ENCODE results near the gene PCNT. TPM values are rescaled to one million over a fixed set of nuclear protein-coding genes. Genes with fewer than 3 reads are reported as not detected.

Gene PCNT
- total RNA-seq, 6 donors from 2014 or later = 24.9 to 130 (median 44.4) TPM

GRCh38 chr21:46325073-46325912 lies 1.3 kb downstream of the PCNT start:
- ATAC-seq (ENCODE audit: low FRiP score in 2 of 2) = peak in 1 of 2 donors; percentile 20
- TF ChIP-seq POLR2A (IDR thresholded peaks at IDR 0.05) = no peak
- peak in 2 of 6 experiments; percentile 11 to 22 for TF ChIP-seq CTCF (IDR thresholded peaks at IDR 0.05)
- H3K36me3 ChIP-seq = peaks cover 0 to 23% (median 8%) of the 10 kb centered on the region in 4 donors
- peak overlapping the region; percentile 95 to 98 (median 96) for H3K27ac ChIP-seq
- no peaks in the 10 kb centered on the region for H3K27me3 ChIP-seq
- peak; percentile 49 to 90 for DNase-seq
- no peaks in the 10 kb centered on the region for H3K9me3 ChIP-seq
- H3K4me1 ChIP-seq = peaks cover 23 to 36% (median 28%) of the 10 kb centered on the region in 4 donors
- H3K4me3 ChIP-seq = peak overlapping the region; percentile 77 to 100 (median 84)
- 12 to 14% methylated on average over 40 to 43 of the region's 43 CpGs for WGBS, 2 donors

GRCh38 chr21:46326110-46326703 lies 2.3 kb downstream of the PCNT start:
- TF ChIP-seq POLR2AphosphoS5 (IDR thresholded peaks at IDR 0.05) (no peak), EP300 (IDR thresholded peaks at IDR 0.05) (no peak), CTCF (IDR thresholded peaks at IDR 0.05) (no peak), POLR2A (IDR thresholded peaks at IDR 0.05) (no peak)
- no peak for ATAC-seq (ENCODE audit: low FRiP score in 2 of 2)

GRCh38 chr21:46327711-46328110 lies 3.8 kb downstream of the PCNT start:
- Histone ChIP-seq H3K36me3 (peaks cover 0 to 37% (median 8%) of the 10 kb centered on the region in 4 donors), H3K4me1 (peaks cover 11 to 19% (median 16%) of the 10 kb centered on the region in 4 donors), H3K9me3 (no peaks in the 10 kb centered on the region), H3K4me3 (no peak overlapping the region), H3K27ac (no peak overlapping the region), H3K27me3 (no peaks in the 10 kb centered on the region)
- DNase-seq = no peak
- ATAC-seq (ENCODE audit: low FRiP score in 2 of 2) = no peak
- 89 to 95% methylated on average over 4 of the region's 4 CpGs for WGBS, 2 donors
- TF ChIP-seq CTCF (IDR thresholded peaks at IDR 0.05) (no peak), POLR2AphosphoS5 (IDR thresholded peaks at IDR 0.05) (no peak)

More at GRCh38 chr21:46326110-46326703, 2.3 kb downstream of the PCNT start:
- peaks cover 0 to 26% (median 8%) of the 10 kb centered on the region in 4 donors for H3K36me3 ChIP-seq
- no peaks in the 10 kb centered on the region for H3K27me3 ChIP-seq
- DNase-seq = no peak
- H3K4me1 ChIP-seq = peaks cover 20 to 32% (median 27%) of the 10 kb centered on the region in 4 donors
- no peak overlapping the region for H3K27ac ChIP-seq
- 94 to 95% methylated on average over 15 of the region's 15 CpGs for WGBS, 2 donors
- H3K9me3 ChIP-seq = no peaks in the 10 kb centered on the region
- no peak overlapping the region for H3K4me3 ChIP-seq

GRCh38 chr21:46328151-46328550 lies 4.2 kb downstream of the PCNT start:
- Histone ChIP-seq H3K4me3 (no peak overlapping the region), H3K27me3 (no peaks in the 10 kb centered on the region), H3K4me1 (peaks cover 7 to 14% (median 11%) of the 10 kb centered on the region in 4 donors), H3K27ac (no peak overlapping the region), H3K36me3 (peaks cover 0 to 38% (median 8%) of the 10 kb centered on the region in 4 donors), H3K9me3 (no peaks in the 10 kb centered on the region)
- WGBS, 2 donors = 77 to 87% methylated on average over 5 of the region's 5 CpGs
- DNase-seq (no peak), ATAC-seq (ENCODE audit: low FRiP score in 2 of 2) (no peak)
- no peak for TF ChIP-seq EP300 (IDR thresholded peaks at IDR 0.05)
- TF ChIP-seq CTCF (IDR thresholded peaks at IDR 0.05) = no peak
- TF ChIP-seq POLR2A (IDR thresholded peaks at IDR 0.05) = no peak
- TF ChIP-seq POLR2AphosphoS5 (IDR thresholded peaks at IDR 0.05) = no peak
